ENCODE results near the gene GATAD2B.
"Not testable (repeated sequence)": the region's sequence is repeated elsewhere in the genome, so short reads cannot be mapped to it uniquely, and the experiment has no call there.

Gene GATAD2B

DNA sequence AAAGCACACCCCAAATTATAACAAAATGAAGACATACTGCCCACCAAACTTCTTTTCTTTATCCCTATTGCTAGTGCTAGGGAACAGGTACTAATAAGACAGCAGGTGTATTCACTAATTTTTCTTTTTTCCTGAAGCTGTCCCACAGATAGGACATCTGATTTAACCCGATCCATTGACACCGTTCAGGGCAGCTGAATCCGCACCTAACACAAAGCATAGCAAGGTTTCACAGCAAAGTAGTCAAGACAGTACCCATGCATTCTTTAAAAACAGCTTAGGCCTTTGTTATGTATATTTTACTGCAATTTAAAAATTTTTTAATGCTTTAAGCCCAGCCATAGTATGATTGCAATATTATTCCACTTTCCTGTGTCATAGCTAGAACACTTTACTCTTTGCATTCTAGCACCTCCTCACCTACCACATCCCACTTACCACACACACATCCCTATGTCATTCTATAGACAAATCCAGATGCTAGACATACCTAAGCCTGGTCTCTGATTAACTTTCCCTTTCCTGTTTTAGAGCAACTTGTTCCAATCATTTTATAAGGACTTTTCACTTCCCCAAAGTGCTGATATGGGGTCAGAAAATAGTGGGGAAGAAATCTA, 40.4 kb downstream of the GATAD2B start:
- no peak for DNase-seq

DNA sequence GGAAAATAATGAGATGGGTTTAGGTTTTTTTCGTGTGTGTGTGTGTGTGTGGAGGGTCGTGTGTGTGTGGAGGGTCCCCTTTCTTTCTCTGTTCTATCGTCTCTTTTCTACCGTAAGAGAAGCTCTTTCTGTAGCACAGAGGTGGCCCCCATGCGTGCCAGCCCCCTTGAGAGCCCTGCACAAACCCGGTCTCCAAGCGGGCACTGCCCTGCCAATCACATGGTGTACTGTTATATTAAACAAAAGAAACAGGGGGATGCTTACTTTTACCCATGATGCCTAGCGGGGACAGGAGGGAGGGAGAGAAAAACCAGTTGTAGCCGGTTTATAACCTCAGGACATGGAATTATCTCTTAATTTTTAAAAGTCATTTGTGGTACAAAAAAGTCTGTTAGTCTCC, 41.0 kb downstream of the GATAD2B start:
- no peak for DNase-seq

DNA sequence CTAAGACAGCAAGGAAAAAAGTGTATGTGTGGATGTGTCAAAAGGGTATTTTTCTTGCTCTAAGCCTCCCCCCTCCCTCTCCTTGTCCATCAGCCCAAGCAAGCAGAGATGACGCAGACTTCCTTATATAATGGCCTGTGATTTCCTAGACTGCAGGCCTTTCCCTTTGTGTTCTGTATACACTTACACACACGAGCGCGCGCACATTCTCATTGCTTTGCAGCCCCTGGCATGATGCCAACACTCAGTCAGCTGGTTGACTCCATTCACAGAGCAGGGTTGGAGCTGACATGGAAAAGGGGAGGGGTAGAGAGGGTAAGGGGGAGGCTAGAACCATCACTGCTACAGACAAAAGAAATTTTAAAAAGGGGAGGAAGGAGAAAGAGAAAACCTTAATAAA, 41.8 kb downstream of the GATAD2B start:
- no peak for DNase-seq

DNA sequence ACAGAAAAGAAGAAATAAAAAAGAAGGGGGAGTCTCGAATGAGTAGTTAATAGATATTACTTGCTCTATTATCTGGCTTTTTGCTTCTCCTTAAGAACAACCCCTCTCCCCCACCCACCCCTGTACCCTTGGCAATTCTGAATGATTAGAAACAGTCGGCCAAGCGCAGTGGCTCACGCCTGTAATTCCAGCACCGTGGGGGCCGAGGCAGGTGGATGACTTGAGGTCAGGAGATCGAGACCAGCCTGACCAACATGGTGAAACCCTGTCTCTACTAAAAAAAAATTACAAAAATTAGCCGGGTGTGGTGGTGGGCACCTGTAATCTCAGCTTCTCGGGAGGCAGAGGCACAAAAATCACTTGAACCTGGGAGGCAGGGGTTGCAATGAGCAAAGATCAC, 42.7 kb downstream of the GATAD2B start:
- DNase-seq: no peak

DNA sequence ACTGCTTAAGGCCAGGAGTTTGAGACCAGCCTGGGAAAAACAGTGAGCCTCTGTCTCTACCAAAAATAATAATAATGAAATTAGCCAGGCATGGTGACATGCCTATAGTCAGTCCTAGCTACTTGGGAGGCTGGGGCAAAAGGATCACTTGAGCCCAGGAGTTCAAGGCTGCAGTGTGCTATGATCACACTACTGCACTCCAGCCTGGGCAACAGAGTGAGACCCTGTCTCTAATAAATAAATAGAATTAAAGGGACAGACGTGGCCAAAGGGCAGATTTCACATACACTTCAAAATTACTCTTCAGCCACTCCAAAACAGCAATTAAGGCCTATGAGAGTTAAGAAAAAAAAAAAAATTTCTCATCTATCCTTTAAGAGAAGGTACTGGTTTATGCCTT, 45.7 kb downstream of the GATAD2B start:
- no peak for DNase-seq

DNA sequence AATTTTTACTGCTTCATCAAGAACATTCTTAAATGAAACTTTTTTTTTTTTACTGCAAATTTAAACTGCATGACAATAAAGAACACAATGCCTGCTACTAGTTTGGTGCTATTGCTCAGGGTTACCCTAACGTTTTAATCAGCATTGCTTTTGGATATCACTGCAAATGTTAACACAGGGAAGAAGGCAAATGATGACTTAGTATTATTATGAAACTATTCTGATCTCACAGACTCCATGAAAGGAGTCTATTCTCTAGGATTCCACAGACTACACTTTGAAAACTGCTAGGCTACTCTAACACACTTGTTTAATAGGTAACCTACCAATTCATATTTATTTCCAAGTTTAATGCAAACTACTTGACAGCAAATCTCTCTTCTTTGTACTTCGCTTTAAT, 49.8 kb downstream of the GATAD2B start:
- no peak for DNase-seq

DNA sequence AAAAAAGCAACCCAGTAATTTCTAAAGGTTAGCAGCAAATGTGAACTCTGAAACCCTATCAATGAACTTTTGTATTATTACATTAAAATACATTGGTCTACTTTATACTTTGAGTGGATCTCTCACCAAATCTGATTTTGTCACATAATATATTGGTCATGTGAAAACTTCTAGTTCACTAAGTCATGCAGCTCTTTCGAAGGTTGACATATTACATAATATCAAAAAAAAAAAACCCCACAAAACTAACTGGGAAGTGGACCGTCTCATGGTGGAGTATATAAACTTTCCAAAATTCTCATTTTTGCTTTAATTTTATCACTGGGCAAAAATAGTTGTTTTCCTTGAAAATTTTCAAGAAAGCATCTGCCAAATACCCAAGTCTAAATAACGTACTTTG, 50.4 kb downstream of the GATAD2B start:
- no peak for DNase-seq

DNA sequence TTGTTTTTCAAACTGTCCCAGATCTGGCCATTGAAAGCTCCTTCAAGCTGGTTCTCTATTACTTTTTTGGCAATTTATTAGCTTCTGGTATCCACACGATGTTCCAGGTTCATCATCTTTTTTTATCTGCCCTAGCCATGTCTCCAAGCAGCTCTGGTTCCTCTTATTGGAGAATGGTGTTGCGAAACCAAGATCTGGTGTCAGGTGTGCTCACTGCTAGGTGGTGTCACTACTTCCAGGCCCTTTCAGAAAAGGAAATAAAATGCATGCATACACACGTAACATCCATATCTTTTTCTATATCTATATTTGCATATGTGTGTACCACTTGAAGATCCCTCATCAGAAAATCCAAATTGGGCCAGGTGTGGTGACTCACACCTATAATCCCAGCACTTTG, 53.3 kb downstream of the GATAD2B start:
- no peak for DNase-seq

DNA sequence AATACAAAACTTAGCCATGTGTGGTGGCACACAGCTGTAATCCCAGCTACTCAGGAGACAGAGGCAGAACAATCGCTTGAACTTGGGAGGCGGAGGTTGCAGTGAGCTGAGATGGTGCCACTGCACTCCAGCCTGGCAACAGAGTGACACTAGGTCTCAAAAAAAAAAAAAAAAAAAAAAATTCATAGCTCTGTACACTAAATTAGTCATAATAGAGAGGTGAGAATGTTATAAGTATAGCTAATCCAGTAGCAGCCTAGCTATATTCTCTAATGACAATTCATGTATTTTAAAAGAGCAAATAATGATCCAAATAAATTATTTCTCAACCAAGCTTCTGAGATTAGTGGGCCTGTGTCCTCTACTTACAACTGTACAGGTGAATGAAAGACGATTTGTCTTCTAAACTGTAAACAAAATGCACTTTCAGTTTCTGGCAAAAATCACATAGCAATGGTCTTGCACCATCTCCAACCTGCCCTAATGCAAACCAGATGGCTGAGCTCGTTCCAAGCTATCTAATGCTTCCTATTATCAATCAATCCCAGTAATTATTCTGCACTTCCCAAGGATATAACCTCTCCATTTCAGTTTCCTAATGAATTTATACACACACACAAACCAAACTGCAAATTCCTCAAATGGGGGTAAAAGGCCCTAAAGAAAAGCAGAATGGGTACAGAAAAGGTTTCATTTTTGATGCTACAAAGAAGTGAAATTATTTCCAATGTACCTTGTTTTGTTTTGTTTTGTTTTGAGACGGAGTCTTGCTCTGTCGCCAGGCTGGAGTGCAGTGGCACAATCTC, 56.5 kb downstream of the GATAD2B start:
- no peak for DNase-seq

DNA sequence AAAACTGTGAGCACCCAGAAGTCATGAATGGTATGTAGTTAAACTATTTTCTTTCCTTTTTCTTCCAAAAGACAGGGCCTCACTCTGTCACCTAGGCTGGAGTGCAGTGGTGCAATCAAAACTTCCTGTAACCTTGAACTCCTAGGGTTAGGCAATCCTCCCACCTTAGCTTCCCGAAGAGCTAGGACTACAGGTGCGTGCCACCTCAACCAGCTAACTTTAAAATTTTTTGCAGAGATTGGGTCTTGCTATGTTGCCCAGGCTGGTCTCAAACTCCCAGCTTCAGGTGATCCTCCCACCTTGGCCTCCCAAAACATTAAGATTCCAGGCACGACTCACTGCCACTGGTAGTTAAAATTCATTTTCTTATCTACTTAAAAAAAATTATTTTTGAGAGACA, 62.5 kb downstream of the GATAD2B start:
- DNase-seq: no peak

DNA sequence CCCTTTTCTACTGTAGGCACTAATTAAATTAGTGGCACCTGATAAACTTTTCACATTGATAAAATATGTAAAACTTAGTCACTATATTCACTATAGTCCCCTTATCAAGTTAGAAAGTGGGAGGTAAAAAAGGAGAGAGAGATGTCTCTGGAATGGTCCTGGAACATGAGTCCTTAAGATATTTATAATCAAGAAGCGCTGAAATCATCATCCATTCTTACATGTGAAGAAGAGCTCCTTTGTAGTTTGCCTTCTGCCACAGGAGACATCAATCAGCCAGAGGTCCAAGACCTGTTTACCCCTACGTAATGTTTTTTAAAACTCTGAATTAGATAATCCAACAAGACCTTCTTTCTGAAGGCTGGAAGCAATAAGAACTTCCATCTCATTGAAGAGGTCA, 65.3 kb downstream of the GATAD2B start:
- DNase-seq: no peak

DNA sequence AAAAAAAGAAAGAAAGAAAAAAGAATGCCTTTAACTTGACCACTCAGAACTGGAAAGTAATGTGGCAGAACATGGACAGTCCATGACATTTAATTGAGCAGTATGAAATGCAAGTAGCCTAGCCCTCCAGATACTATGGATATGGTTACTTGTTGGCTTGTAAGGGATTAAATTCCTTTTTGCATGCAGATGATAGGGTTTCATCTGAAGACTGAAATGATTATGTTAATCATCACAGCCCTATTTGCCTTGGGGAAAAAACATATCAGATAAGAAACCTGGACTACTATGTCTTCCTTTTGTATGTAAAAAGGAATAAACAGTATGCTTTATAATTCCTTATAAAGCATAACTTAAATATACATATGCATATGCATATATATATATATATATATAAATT, 66.0 kb downstream of the GATAD2B start:
- DNase-seq: no peak

DNA sequence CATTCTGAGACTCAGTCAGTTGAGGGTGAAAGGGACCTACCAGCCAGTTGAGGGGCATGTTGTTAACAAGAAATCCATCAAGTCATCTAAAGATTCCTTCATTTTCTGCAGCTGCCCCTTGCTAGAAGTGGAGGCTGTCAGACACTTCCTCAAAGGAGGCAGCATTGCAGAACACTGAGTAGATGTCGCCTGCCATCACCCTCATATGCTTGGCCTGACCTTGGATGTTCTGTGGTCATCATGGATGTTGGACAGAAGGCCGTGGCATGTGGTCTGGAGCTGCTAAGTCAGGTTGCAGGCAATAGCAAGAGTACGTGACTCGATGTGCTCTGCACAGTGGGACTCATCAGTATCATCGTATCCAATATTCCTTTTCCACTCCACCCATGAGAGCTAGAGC, 70.6 kb downstream of the GATAD2B start:
- DNase-seq: no peak

DNA sequence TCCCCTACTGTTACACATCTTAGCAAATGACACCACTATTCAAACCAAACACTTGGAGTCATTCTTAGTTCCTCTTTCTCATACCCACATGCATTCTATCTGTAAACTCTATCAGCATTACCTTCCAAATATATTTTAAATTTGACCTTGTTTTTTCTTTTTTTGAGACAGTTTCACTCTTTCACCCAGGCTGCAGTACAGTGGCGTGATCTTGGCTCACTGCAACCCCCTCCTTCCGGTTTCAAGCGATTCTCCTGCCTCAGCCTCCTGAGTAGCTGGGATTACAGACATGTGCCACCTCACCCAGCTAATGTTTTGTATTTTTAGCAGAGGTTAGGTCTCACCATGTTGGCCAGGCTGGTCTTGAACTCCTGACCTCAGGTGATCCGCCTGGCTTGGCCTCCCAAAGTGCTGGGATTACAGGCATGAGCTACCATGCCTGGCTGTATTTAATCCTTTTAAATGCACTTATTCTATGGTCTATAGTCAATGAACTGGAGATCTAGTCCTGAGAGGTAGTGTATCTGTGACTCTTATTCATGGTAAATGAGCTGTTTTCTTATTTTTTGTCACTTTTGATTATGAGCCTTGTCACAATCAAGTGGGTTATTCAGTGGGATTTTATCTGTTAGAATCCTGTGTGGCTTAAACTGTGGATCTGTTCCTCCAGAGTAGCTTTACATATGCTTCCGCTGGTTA, 73.1 kb downstream of the GATAD2B start:
- no peak for DNase-seq

DNA sequence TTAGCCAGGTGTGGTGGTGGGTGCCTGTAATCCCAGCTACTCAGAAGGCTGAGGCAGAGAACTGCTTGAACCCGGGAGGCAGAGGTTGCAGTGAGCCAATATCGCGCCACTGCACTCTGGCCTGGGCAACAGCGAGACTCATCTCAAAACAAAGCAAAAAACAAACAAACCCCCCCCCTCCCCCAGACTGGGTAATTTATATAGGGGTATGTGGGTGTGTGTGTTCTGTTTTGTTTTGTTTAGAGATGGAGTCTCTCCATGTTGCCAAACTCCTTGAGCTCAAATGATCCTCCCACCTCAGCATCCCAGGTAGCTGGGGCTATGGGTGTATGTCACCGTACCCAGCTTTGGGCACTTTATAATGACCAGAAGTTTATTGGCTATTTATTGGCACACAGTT, 74.0 kb downstream of the GATAD2B start:
- DNase-seq: peak; percentile 34

DNA sequence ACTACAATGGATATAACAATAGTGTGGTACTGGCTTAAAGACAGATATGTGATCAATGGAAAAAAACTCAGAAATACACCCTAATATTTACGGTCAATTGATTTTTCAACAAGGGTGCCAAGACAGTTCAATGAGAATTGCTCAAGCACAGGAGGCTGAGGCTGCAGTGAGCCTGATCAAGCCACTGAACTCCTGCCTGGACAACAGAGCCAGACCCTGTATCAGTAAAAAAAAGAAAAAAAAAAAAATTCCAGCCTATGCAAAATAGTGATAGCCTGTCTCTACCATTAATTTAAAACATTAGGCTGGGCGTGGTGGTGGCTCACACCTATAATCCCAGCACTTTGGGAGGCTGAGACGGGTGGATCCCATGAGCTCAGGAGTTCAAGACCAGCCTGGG, 77.6 kb downstream of the GATAD2B start:
- no peak for DNase-seq

DNA sequence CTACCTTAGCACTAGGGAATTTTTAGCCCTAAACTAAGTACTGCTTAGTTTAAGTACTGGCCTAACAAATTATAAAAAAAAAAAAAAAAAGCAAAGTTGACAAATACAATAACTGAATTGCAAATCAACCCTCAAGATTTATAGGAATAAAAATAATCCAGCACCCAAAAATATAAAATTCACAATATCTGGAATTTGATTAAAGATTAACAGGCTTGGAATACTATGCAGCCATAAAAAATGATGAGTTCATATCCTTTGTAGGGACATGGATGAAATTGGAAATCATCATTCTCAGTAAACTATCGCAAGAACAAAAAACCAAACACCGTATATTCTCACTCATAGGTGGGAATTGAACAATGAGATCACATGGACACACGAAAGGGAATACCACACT, 78.4 kb downstream of the GATAD2B start:
- not testable (repeated sequence) for DNase-seq

DNA sequence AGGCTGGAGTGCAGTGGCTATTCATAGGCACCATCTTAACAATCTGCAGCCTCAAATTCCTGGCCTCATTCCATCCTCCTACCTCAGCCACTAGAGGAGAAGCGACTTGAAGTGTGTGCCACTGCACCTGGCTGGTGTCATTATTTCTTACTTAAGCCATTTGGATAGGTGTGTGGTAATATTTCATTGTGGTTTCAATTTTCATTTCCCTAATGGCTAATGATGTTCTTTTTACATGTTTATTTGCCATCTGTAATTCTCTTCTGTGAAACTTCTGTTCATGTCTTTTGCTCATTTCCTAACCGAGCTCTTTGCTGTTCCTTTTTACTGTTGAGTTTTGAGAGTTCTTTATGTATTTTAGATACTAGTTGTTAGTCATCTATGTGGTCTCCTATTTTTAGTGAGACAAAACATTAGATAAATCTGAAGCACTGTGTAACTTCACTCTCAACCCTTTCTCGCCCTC, 80.7 kb downstream of the GATAD2B start:
- DNase-seq: no peak

DNA sequence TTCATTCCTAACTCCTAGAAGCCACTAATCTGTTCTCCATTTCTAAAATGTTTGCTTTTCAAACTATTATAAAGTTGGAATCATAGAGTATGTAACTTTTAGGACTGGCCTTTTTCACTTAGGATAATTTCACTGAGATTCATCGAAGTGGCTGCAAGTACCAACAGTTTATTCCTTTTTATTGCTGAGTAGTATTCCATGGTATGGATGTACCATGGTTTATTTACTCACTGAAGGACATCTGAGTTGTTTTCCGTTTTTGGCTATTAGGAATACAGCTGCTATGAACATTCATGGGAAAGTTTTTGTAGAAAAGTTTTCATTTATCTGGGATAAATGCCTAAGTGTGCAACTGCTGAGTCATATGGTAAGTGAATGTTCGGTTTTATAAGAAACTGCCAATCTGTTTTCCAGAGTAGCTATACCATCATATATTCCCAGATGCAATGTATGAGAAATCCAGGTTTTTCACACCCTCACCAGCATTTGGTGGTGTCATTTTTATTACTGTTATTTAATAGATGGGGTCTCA, 81.2 kb downstream of the GATAD2B start:
- no peak for DNase-seq

DNA sequence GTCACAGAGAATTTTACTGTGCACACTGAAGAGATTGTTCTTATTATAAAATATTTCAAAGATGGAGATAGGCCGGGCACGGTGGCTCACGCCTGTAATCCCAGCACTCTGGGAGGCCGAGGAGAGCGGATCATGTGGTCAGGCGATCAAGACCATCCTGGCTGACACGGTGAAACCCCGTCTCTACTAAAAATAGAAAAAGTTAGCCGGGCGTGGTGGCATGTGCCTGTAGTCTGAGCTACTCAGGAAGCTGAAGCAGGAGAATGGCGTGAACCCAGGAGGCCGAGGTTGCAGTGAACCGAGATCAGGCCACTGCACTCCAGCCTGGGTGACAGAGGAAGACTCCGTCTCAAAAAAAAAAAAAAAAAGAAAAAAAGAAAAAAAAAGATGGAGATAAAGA, 82.0 kb downstream of the GATAD2B start:
- DNase-seq: not testable (repeated sequence)

DNA sequence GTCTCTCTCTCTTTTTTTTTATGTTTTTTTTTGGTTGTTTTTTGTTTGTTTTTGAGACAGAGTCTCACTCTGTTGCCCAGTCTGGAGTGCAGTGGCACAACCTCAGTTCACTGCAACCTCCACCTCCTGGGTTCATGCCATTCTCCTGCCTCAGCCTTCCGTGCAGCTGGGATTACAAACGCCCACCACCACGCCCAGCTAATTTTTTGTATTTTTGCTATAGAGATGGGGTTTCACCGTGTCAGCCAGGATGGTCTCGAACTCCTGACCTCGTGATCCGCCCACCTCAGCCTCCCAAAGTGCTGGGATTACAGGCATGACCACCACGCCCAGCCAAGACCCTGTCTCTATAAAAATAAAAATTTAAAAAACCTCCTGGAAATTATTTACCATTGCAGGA, 88.8 kb downstream of the GATAD2B start:
- not testable (repeated sequence) for DNase-seq

DNA sequence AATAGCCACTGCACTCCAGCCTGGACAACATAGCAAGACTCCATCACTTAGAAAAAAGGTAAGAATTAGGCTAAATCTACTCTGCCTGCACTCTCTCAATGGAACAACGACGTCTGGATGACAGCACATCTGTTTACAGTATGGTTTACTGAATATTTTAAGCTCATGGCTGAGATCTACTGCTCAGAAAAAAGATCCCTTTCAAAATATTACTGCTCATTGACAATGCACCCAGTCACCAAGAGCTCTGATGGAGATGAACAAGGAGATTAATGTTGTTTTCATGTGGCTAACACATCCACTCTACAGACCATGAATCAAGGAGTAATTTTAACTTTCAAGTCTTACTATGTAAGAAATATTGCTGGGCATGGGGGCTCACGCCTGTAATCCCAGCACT, 89.6 kb downstream of the GATAD2B start:
- DNase-seq: no peak

DNA sequence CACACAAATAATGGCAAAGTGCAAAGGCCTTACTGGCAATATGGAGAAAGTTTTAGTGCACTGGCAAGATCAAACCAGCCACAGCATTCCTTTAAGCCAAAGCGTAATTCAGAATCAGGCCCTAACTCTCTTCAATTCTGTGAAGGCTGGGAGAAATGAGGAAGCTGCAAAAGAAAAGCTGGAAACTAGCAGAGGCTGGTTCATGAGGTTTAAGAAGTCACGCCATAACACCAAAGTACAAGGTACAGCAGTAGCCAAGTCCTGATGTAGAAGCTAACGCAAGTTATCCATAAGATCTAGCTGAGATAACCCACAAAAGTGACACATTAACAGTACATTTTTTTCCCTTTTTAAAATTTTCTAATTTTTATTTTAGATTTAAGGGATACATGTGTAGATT, 90.5 kb downstream of the GATAD2B start:
- no peak for DNase-seq

DNA sequence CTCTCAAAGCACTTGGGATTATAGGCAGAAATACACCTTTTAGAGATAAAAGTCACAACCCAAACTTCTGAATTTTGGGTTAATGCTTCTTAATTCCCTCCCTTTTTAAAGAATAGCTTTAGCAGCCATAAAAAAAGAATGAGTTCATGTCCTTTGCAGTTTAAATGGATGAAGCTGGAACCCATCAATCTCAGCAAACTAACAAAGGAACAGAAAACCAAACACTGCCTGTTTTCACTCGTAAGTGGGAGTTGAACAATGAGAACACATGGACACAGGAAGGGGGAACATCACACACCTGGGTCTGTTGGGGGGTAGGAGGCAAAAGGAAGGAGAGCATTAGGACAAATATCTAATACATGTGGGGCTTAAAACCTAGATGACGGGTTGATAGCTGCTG, 91.7 kb downstream of the GATAD2B start:
- DNase-seq: no peak

Data from stimulated activated naive CD4-positive, alpha-beta T cell treated with Interleukin-2 at 50 U/mL for 16 hours (primary cell).